ENCODE results near the gene PIGU.
"Not testable (repeated sequence)": the region's sequence is repeated elsewhere in the genome, so short reads cannot be mapped to it uniquely, and the experiment has no call there.

The PIGU gene

GRCh38 chr20:34621036-34621343 is 55.9 kb downstream of the PIGU start:
- FAIRE-seq: no peak

DNA sequence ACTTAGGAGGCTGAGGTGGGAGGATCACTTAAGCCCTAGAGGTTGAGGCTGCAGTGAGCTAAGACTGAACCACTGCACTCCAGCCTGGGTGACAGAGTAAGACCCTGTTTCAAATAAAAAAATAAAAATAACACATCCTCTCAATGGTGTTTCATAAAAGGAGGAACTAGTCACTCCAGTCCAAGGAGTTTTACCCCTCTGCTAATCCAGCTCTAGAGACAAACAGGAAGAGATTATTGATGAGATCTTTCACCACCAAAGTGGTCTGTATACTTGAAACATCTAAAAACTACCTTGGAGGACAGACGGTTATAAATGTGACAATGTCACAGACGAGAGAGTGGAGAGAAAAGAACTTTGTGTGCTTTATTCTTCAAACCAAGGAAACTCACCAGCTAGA is 58.2 kb downstream of the PIGU start:
- FAIRE-seq: no peak

- not testable (repeated sequence) for FAIRE-seq
Observed at GRCh38 chr20:34616913-34617312, 60.0 kb downstream of the PIGU start.

DNA sequence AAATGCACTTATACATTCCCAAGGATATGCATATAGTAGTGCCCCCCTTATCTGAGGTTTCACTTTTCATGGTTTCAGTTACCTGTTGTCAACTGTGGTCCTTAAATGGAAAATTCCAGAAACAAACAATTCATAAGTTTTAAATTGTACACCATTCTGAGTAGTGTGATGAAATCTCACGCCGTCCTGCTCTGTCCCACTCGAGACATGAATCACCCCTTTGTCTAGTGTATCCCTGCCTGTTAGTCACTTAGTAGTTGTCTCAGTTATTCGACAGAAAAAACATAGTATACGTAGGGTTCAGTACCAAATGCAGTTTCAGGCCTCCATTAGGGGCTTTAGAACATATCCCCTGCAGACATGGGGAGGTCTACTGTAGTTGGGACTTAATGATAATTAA is 61.4 kb downstream of the PIGU start:
- no peak for FAIRE-seq

DNA sequence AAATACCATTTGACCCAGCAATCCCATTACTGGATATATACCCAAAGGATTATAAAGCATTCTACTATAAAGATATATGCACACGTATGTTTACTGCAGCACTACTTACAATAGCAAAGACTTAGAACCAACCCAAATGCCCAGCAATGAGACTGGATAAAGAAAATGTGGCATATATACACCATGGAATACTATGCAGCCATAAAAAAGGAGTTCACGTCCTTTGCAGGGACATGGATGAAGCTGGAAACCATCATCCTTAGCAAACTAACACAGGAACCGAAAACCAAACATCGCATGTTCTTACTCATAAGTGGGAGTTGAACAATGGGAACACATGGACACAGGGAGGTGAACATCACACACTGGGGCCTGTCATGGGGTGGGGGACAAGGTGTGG is 64.9 kb downstream of the PIGU start:
- not testable (repeated sequence) for FAIRE-seq

DNA sequence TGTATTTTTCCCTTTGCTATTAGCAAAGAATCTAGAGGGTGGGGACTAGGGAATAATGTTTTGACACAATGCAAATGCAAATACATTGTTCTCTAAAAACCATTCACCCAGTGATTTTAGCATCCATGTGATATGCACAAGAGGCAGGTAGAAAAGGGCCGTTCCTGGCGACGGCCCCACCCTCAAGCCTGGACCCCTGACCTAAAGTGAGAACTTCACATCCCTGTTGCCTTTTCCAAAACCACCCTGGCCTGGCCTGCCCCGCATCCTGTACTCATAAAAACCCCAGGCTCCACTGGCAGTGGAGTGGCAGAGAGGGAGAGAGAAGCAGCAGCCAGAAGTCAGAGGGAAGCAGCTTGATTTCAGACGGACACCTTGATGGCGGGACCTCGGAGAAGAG is 69.8 kb downstream of the PIGU start:
- FAIRE-seq: no peak

GRCh38 chr20:34604980-34605788 is 71.7 kb downstream of the PIGU start:
- no peak for FAIRE-seq

GRCh38 chr20:34600892-34601653 is 75.8 kb downstream of the PIGU start:
- FAIRE-seq: no peak

DNA sequence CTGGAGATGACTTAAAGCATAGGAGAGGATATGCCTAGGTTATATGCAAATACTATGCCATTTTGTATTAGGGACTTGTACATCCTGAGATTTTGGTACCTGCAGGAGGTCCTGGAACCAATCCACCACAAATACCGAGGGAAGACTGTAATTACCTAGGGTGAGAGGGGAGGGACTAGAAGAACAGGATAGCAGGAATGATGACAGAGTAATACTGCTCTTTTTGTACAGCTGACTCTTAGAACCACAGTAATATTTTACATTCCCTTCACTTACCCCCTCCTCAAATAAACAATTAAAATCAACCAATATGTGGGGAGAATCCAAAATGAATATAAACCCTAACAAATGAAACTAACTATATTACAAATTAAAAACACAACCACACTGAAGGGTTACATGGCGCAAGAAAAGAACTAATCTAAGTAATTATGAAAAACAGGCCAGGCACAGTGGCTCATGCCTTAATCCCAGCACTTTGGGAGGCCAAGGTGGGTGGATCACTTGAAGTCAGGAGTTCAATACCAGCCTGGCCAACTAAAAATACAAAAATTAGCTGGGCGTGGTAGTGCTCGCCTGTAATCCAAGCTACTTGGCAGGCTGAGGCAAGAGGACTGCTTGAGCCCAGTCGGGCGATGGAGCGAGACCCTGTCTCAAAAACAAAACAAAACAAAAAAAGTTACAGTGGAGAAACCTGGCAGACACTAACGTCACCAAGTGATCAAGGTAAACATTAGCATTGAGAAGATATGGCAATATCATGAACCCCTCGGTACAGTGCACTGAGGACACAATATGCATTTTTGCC is 81.3 kb downstream of the PIGU start:
- FAIRE-seq: no peak

DNA sequence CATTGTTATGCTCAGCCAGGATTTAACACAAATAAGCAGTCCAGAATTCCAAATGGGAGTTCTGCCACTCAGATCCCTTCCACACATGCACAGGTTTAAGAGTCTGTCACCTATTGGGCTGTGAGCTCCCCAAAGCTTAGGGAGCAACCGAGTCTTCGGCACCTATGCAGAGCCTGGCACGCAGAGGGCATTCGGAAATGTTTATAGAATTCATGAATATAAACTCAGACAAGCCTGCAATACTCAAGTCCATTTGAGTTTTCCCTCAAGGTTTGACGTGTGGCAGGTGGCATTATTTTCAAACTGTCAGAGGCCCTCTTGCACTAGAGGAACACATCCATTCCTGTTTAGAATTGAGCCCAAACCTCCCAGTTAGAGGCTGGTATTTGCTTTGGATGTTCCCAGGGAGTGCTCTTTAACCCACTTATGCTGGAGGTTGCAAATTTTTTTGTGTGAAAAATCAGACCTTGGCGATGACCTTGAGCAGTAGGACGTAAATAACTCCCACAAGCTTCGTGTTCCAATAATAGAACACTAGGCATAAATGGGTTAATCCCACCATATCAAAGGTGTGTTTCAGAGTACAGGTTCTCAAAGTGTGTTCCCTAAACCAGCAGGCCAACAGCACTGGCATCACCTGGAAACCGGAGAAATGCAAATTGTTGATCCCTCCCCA is 90.3 kb downstream of the PIGU start:
- no peak for FAIRE-seq

DNA sequence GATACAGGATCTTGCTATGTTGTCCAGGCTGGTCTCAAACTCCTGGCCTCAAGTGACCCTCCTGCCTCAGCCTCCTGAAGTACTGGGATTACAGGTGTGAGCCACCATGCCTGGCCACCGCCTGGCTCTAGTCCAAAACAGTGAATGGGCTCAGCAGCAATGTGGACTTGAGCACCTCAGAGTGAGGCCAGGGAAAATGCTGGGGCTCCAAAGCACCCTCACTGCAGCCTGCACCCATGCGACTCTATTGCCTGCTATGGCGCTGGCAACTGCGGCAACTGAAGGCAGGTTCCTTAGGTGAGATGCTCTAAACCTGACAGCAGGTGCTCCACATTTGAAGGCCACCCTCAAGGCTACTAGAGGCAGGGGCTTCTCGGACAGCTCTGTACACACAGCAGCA is 91.9 kb downstream of the PIGU start:
- no peak for FAIRE-seq

GRCh38 chr20:34583544-34583943 is 93.3 kb downstream of the PIGU start:
- FAIRE-seq: no peak

DNA sequence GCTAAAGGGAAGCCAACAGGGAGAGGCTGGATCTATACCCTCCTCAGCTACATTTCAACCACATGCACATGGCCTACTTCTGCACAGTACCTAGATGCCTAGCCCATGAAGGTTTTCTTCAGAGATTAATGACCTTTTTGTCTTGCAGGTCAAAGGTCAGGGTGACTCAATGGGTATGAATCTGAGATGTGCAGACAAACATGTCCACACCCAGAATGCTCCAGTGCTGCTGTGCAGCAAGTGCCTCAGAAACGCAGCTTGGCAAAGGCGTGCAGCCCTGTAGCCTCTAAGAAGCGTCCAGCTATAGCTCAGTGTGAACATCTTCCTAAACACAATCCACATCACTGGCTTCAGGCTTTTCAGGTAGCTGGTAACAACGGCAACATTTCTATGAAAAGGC is 94.0 kb downstream of the PIGU start:
- FAIRE-seq: no peak

DNA sequence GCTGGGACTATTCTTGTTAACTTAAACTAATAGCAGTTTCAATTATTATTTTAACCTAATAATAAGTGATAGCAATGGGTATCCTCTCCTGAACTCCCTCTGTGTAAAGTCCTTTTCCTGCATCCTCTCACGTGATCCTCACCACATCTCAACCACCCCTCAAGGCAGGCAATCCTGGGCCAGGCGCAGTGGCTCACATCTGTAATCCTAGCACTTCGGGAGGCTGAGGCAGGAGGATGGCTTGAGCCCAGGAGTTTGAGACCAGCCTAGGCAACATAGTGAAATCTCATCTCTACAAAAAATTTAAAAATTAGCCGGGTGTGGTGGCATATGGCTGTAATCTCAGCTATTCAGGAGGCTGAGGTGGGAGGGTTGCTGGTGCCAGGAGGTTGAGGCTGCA is 94.7 kb downstream of the PIGU start:
- no peak for FAIRE-seq

DNA sequence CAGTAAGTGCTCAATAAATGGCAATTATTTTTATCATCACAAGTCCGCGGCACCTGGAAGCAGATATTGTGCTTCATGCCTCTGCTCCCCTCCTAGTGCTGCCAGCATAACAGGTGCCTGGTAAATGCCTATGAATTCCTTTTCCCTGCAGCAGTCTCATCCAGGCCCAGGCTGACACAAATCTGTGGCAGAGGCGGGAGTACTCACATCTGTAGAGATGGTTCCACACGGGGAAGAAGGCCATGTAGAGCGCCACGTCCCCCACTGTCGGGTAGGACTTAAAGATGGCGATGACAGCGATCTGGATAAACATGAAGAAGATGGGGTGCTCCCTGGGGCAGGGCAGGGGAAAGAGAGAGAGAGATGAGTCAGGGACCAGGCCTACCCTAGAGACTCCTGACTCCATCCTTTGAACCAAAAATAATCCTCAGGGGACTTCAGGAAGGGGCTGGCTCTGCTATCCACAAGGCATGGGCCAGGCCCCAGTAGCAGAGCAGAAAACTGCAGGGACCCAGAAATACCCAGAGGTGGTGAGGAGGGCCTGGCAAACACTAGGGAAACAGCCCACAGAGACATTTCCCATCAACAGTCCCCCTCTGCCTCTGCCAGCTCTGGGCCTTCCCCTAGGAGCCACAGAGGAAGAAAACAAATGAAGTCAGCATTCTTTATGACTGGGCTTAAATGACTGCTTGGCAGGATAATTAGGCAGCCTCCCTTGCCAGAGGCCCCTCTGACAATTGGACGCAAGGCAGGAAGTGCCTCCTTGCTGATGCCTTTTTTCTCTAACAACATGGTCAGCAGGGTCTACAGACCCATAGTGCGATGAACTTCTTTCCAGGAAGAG is 95.3 kb downstream of the PIGU start:
- no peak for FAIRE-seq

- FAIRE-seq: no peak
Observed at GRCh38 chr20:34579979-34580940, 96.6 kb downstream of the PIGU start.

- no peak for FAIRE-seq
Observed at GRCh38 chr20:34579191-34579978, 97.5 kb downstream of the PIGU start.

DNA sequence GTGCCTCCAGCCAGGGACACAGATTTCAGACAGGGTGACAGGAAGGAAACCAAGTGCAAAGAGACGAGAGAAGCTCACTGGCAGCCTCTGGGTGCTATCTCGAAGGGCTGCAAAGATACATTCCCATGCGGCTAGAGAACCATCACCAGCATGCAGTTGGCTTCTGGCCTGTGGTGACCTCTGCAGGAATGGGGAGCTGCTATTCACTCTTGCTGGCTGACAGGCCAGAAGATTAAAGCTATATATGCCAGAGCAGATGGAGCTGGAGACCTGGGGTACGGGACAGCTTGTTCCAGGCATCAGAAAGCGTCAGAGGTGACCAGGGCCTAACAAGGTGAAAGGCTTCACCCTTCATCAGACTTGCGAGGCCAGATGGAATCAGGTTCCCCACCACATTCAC is 98.4 kb downstream of the PIGU start:
- no peak for FAIRE-seq

DNA sequence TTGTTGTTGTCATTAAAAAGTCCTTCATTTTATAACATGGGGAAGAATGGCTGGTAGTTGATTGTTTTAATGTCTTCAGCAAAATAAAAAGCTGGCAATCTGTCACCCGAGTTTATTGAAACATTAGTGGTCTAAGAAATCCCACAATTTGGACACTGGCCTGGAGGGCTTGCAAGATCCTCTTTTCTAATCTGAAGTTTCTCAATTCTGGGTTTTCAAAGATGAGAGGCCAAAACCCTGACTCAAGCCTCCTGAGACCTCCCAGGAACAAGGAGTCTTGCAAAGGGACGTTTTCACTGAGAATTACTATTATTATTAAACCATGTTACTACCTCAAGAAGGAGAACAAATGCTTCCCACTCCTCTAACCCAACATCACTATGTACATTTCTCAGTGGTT is 98.9 kb downstream of the PIGU start:
- FAIRE-seq: no peak

DNA sequence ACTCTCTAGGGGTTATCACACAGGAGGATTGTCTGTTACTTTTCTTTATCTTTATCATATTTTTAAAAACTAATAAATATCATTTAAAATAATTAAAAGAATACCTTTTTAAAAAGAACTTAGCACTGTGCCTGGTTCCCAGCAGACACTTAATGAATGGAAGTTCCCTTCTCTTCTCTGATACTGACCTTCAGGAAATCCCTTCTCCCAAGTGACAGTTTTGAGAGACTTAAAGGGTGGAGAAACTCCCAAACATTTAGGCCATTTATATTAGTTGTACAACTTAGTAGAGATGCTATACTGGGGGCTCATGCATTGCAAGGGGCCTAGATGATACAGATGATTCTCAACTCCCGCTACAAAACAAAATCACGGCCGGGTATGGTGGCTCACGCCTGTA is 99.8 kb downstream of the PIGU start:
- FAIRE-seq: no peak

All from G401.6 (cell line).